DOHH2 (cell line): Measurements from ENCODE around the gene STK36.

Experiments used
- EZH2phosphoT487 ChIP-seq: fragments of 200-600 bp; sonication (generic); IDR thresholded peaks from 2 replicates; pipeline ENCODE4 v1.6.1; 2017; ENCODE audit warnings: borderline replicate concordance, mild to moderate bottlenecking, antibody characterized with exemption, low read length, moderate library complexity, mixed read lengths
- TF ChIP-seq, protein P1 (sequence below): fragments of 200-600 bp; sonication (generic); IDR thresholded peaks from one replicate; pipeline ENCODE4 v1.5.1; 2014; ENCODE audit warnings: antibody characterized with exemption, mild to moderate bottlenecking, low read depth, low read length; ENCODE audit not compliant: poor library complexity, severe bottlenecking

DNA sequence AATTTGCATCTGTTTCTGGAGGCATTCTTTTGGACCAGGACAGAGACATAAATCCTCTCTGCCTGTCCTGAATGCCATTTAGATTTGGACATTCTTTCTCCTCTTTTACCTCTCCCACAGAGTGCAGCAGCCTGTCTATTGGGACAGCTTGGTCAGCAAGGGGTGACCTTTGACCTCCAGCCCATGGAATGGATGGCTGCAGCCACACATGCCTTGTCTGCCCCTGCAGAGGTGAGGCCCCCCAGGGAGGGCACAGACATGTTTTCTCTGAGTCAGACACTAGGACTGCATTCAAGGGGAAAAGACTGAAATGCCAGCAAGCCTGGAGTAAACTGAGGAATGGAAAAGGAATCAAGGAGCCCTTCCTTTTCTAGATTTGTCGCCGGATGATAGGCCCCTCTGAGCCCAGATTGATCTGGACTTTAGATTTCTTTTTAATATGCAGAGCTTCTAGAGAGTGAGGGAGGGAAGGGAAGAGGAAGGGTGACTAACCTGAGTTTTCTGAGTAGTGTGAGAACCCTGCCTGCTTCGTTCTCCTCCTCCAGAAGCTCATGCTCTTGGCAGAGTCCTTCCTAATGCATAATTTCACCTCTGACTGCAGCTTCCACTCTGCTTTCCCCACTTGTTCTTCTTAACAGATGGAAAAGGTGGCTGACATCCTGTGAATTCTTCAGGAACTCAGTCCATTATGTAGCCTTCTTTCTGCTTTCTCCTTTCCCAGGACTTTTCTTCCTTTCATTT, 22.7 kb downstream of the STK36 start:
- TF ChIP-seq, protein P1, sequence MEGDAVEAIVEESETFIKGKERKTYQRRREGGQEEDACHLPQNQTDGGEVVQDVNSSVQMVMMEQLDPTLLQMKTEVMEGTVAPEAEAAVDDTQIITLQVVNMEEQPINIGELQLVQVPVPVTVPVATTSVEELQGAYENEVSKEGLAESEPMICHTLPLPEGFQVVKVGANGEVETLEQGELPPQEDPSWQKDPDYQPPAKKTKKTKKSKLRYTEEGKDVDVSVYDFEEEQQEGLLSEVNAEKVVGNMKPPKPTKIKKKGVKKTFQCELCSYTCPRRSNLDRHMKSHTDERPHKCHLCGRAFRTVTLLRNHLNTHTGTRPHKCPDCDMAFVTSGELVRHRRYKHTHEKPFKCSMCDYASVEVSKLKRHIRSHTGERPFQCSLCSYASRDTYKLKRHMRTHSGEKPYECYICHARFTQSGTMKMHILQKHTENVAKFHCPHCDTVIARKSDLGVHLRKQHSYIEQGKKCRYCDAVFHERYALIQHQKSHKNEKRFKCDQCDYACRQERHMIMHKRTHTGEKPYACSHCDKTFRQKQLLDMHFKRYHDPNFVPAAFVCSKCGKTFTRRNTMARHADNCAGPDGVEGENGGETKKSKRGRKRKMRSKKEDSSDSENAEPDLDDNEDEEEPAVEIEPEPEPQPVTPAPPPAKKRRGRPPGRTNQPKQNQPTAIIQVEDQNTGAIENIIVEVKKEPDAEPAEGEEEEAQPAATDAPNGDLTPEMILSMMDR: no peak
- TF ChIP-seq EZH2phosphoT487: no peak
